HG03575 (cell line): ENCODE data around the gene OBP2B.
"Not testable (repeated sequence)": the region's sequence is repeated elsewhere in the genome, so short reads cannot be mapped to it uniquely, and the experiment has no call there.

Experiments used
- ATAC-seq: cut with Tn5 transposase; IDR thresholded peaks from one replicate; pipeline ENCODE4 v1.9.1; 2021; ENCODE audit not compliant: unreplicated experiment, insufficient number of reproducible peaks, low FRiP score; ENCODE audit errors: extremely low read depth

OBP2B gene, protein sequence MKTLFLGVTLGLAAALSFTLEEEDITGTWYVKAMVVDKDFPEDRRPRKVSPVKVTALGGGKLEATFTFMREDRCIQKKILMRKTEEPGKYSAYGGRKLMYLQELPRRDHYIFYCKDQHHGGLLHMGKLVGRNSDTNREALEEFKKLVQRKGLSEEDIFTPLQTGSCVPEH

GRCh38 chr9:133208880-133209300 is at the start of gene OBP2B:
Gene OBP2B (minus strand): TSS chr9:133209250. CDS start chr9:133209199, 51 bp downstream.
- not testable (repeated sequence) for ATAC-seq

DNA sequence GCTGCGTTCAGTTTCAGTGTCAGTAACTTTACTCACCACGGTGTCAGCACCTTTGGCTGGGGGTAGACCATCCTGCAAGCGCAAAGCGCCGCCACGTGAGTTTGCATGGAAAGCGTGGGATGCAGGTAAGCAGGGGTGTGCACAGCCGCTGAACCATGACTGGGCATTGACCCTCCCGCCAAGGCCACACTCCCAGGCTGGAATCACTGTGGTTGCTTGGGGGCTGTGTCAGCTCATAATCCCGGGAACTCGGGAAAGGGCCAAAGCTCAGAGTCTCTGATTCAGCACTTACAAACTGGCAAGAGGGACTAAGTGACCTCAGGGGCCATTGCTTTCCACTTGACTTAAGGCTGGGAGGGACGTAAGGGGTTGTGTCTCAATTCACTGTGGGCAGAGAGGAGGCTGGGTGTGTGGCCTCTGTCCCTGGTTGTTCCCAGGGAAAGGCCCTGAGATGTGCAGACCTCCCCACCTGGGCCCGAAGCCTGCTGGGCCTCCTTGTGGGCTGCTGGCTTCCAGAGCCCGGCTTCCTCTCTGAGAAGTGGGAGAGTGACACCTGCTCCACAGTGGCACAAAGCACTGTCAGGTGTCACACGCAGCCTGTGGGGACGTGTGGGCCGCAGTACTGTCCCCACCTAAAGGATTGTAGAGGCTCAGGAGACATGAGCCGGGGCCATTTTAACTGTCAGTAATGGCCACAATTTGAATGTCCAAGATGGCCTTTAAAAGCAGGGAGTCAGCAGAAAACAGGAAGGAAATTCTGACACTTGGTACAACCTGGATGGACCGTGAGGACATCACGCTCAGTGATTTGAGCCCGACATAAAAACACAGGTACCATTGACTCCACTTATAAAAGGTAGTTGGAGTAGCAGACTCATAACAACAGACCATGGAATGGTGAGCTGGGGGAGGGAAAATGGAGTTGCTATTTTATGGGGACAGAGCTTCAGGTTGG is 49.3 kb upstream of the OBP2B start:
- no peak for ATAC-seq

DNA sequence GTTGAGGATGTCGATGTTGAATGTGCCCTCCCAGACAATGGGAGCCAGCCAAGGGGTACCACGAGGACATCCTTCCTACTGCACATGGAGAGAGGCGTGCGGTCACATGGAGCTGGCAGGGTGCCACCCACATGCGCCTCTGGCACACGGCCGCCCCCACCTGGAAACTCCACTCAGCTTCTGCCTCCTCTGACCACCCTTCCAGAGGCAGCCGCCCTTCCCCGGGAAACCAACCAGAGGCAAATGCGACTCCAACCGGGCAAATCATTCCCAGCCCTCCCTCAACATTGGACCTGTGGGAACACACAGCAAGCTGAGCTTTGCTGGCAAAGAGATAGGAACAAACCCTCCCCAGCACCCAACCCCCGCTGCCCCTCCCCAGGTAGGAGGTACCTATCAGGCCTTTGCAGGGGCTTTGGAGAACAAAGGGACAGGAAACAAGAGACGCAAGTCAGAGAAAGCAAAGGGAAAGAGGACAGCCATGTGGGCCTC is 48.5 kb upstream of the OBP2B start:
- ATAC-seq: no peak

DNA sequence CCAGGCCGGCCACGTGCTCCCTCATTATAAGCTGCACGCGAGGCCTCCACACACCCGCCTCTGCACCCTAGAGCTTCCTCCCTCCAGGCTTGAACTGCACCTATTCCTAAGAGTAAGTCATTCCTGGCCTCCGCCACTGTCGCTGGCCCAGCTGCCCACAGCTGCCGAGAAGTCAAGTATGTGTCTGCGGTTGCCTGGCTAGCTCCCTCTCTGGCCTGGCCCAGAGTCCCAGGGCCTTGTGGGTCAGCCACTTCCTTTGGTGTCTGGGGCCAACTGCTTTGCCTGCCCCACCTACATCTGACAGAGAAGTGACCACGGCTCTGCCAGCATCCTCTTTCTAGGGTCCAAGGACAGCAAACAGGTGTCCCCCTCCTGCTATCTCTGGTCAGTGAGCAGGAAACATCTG is 47.6 kb upstream of the OBP2B start:
- no peak for ATAC-seq

DNA sequence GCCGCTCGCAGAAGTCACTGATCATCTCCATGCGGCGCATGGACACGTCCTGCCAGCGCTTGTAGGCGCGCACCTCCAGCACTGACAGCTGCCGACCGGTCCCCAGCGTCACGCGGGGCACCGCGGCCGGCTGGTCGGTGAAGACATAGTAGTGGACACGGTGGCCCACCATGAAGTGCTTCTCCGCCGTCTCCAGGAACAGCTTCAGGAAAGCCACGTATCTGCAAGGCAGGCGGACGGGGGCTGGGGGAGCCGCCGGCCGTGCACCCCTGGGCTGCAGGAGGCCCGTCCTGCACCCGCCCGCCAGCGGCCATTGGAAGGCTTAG is 47.0 kb upstream of the OBP2B start:
- no peak for ATAC-seq

DNA sequence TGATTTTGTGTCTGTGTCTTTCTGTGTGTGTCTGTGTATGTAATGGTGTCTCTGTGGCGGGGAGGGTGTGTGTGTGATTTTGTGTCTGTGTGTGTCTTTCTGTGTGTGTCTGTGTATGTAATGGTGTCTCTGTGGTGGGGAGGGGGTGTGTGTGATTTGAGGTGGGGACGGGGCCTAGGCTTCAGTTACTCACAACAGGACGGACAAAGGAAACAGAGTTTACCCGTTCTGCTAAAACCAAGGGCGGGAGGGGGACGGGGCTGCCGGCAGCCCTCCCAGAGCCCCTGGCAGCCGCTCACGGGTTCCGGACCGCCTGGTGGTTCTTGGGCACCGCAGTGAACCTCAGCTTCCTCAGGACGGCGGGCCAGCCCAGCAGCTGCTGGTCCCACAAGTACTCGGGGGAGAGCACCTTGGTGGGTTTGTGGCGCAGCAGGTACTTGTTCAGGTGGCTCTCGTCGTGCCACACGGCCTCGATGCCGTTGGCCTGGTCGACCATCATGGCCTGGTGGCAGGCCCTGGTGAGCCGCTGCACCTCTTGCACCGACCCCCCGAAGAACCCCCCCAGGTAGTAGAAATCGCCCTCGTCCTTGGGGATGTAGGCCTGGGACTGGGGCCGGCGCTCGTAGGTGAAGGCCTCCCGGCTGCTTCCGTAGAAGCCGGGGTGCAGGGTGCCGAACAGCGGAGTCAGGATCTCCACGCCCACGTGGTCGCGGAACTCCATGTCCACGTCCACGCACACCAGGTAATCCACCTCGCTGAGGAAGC is 46.5 kb upstream of the OBP2B start:
- no peak for ATAC-seq

- ATAC-seq: no peak
These were observed 45.4 kb upstream of the OBP2B start for GRCh38 chr9:133254471-133254870.

DNA sequence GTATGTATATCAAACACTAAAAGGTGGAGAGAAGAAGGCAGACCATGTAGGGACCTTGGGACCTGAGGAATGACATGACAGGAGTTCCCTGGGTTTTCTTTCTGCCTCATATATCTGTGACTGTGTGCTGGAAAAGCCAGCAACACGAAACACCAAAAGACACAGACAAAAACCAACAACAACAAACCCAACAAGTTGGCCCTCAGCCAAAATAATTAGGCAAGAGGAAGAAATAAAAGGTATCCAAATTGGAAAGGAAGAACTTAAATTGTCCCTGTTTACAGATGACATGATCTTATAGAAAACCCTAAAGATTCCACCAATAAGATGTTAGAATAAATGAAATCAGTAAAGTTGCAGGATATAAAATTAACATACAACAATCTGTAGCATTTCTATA is 44.2 kb upstream of the OBP2B start:
- ATAC-seq: no peak

- ATAC-seq: no peak
These were observed 43.4 kb upstream of the OBP2B start for GRCh38 chr9:133252301-133253020.

- no peak for ATAC-seq
These were observed 42.7 kb upstream of the OBP2B start for GRCh38 chr9:133251773-133252172.

DNA sequence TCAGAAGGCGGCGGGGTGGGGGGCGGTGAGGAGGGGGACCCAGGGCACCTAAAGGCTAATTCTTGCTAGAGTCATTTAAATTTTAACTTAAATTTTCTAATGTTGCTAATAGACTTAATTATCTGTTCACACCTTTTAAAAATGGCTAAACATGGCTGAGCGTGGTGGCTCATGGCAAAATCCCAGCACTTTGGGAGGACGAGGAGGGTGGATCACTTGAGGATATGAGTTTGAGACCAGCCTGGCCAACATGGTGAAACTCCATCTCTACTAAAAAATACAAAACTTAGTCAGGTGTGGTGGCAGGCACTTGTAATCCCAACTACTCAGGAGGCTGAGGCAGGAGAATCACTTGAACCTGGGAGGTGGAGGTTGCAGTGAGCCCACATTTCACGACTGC is 42.2 kb upstream of the OBP2B start:
- ATAC-seq: not testable (repeated sequence)

DNA sequence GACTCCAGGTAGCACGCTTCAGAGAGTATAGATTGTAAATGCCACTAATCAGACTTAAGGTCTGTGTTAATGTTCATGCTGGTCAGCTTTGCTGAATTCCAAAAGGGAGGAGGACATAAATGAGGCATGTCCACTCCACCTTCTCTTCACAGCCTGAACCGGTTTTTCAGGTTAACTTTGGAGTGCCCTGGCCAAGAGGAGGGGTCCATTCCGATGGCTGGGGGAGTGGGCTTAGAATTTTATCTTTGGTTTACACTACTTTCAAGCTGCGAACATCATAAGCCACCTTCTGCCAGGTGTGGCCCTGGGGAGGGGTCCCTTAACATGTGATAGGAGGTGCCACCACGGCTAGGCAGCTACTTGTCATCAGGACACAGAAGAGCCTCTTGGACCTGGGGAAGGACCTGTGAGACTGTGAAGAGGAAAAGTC is 41.7 kb upstream of the OBP2B start:
- no peak for ATAC-seq

GRCh38 chr9:133249337-133249736 is 40.3 kb upstream of the OBP2B start:
- ATAC-seq: no peak

DNA sequence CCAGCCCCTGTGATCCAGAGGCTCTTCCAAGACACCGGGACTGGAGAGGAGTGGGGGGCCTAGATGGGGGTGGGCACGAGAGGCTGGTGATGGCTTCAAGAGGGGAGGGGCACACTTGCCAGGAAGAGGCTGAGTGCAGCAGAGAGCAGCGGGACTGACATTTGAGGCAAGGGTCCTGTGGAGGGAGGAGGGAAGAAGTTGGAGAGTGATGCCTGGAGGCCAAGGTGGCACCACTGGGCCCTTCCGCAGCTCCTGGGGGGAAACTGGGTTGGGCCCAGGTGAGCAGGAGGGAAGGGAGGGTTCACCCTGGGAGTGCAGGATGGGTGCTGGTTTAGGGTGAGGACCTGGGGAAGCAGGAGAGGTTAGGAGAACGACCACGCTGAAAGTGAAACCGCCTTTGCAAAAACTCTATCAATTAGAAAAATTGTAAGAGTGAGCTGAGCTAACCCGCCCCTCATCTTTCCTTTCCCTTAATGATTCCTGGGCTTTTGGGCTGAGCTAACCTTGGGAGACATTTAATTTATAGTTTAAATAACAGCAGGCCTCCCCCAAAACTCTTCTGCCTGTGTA is 39.8 kb upstream of the OBP2B start:
- ATAC-seq: no peak

DNA sequence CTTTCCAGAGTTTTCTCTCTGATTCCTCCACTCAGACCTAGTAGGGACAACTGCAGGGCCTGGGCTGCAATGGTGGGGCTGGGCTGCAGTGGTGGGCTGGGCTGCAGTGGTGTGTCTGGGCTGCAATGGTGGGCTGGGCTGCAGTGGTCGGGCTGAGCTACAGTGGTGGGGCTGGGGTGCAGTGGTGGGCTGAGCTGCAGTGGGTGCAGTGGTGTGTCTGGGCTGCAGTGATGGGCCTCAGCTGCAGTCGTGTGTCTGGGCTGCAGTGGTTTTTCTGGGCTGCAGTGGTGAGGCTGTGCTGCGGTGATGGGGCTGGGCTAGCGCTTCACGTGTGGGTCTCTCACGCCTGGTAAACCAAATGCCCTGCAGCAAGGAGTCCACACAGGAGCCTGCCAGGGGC is 38.6 kb upstream of the OBP2B start:
- ATAC-seq: no peak

GRCh38 chr9:133246991-133247390 is 37.9 kb upstream of the OBP2B start:
- no peak for ATAC-seq

DNA sequence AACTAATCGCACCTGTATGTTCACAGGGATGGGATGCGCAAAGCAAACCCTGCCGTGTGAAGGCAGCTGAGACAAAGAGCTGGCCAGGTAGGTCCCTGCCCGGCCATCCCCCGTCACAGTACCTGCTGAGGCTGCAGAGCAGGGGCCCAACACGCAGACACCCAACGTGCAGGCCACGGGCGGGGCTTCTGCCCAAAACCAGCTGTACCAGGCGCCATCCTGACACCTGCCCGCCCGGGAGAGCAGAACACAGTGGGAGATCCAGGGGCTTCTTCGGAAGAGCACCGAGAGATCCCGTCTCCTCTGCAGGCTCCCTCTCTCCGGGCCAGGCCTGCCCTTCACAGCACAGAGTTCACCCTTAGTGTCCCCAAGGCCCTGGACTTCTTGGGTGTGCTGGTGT is 37.5 kb upstream of the OBP2B start:
- ATAC-seq: no peak

DNA sequence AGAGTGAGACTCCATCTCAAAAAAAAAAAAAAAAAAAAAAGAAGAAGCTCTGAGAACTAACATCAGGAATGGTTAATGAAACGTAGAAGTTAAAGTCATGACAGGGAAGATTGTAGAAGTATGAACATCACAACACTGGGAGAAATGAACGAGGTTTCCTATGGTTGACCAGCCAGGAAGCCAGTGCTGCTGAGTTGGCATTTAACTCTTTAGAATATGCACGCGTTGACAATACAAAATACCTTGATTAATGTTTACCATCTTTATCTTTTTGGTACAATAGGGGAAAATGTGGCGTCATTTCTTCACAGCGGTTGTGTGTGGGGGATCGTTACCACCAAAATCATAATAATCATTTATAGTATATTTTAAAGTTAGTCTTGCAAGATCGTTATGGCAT is 33.9 kb upstream of the OBP2B start:
- ATAC-seq: no peak

DNA sequence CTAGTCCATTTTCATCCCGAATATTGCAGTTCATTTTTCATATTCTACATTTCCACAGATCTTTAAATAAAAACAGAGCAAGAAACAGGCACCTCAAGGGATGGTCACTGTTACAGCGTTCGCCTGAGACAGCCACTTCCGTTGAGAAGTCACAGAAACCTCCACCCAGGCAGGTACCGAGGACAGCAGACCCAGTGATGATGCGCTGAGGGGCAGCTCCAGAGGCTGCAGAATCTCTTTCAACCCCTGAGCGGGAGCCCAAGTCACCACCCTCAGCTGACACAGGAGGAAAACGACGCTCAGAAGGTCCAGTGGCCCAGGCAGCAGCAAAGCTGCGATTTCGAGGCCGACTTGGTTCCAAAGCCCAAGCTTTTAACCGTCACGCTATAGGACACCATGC is 33.2 kb upstream of the OBP2B start:
- no peak for ATAC-seq
